GM18508 (cell line): Measurements from ENCODE around the gene SAE1.
"Not testable (repeated sequence)": the region's sequence is repeated elsewhere in the genome, so short reads cannot be mapped to it uniquely, and the experiment has no call there.

Source experiments
- ATAC-seq: cut with Tn5 transposase; IDR thresholded peaks from one replicate; pipeline ENCODE4 v1.9.1; 2021; ENCODE audit warnings: moderate number of reproducible peaks; ENCODE audit not compliant: insufficient read depth, unreplicated experiment

The SAE1 gene

DNA sequence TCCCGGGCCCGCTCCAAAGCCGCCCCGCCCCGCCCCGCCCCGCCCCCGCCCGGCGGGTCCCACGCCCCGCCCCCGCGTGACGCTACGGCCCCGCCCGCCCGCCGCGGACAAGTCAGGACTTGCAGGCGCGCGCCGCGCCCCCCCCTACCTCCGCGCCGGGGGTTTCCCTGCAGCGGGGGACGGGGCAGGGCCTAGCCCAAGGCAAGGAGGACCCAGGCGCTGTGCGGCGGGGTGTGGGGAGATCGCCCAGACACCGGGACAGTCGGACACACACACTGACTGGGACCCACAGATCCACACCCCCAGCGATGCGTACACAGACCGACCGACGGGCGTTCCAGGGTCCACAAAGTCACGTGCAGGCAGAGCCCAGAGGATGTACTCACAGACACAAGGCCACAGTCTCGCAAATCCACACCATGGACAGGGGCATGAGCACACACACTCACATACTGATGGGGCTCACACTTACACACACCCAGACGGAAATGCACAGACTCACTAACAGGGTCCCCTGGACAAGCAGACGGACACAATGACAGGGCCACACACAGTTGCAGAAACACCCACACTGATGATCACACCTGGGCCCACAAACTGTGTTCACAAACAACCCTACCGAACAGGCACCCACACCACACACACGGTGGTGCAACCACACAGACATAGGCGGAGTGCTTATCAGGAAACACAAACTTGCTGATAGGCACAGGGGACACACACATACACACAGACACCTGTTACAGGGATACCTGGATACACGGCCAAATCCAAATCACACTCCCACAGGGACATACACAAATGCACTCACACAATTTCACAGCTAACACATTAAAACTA lies 100.8 kb downstream of the SAE1 start:
- ATAC-seq = no peak

GRCh38 chr19:47232422-47233211 lies 102.0 kb downstream of the SAE1 start:
- ATAC-seq = no peak

GRCh38 chr19:47236072-47236675 lies 105.5 kb downstream of the SAE1 start:
- ATAC-seq = no peak

- no peak for ATAC-seq
These were observed 108.5 kb downstream of the SAE1 start for GRCh38 chr19:47239152-47239551.

- ATAC-seq = no peak
These were observed 109.1 kb downstream of the SAE1 start for GRCh38 chr19:47239610-47240296.

GRCh38 chr19:47240556-47240955 lies 109.9 kb downstream of the SAE1 start:
- ATAC-seq = no peak

- ATAC-seq = no peak
These were observed 110.6 kb downstream of the SAE1 start for GRCh38 chr19:47240996-47241918.

- ATAC-seq = no peak
These were observed 111.4 kb downstream of the SAE1 start for GRCh38 chr19:47241919-47242577.

- ATAC-seq = no peak
These were observed 112.7 kb downstream of the SAE1 start for GRCh38 chr19:47243364-47243775.

DNA sequence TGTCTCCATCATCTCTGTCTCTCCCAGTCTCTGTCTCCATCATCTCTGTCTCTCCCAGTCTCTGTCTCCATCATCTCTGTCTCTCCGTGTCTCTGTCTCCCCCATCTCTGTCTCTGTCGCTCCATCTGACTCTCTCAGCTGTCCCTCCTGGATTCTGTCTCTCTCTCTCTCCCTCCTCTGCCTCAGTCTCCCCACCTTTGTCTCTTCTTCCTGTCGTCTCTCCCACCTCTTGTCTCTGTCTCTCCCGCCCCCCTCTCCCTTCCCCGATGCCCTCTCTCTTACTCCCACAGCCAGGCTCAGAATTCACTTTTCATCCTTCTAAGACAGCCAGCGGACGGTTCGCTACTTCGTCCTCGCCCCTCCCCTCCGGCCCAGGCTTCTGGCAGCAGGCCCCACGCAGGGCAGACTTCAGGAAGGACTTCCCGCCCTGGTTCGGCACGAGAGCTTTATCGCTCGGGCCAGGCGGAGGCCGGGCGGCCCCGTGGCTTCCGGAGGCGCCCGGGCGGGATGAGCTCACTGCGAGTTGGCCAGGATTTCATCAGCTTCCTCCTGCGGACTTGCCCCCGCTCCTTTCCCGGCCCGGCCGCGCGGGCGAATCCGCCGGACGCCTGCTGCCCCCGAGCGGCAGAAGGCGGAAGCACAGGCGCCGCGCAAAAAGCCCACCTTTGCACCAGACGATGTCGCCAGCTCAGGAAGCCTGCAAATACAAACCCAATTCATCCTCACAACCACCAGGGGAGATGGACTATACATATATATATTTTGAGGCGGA lies 113.3 kb downstream of the SAE1 start:
- ATAC-seq = no peak

DNA sequence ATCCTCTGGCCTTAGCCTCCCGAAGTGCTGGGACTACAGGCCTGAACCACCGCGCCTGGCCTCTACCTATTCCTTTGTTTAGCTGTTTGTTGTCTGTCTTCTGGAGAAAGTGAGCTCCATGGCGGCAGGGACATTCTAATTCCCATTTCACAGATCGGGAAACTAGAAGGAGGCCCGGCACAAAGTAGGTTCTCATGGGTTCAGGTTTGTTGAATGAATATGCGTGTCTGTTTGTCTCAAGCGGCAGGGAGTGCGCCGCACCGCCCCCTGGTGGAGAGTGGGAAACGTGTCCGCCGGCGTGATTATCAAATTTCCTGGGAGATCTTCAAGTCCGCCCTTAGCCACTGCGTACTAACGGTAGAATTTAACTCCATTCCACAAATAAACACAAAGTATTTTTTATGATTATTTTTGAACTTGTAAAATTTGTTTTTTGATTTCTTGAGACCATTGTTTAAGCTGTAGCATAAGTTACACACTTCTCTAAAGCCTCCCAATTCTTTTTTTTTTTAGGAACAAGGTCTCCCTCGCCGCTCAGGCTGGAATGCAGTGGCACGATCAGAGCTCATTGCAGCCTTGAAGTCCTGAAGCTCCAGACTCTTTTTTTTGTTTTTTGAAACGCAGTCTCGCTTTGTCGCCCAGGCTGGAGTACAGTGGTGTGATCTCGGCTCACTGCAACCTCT lies 116.8 kb downstream of the SAE1 start:
- no peak for ATAC-seq

GRCh38 chr19:47253016-47253415 lies 122.4 kb downstream of the SAE1 start:
- ATAC-seq = not testable (repeated sequence)

- no peak for ATAC-seq
These were observed 122.8 kb downstream of the SAE1 start for GRCh38 chr19:47253467-47253881.

- no peak for ATAC-seq
These were observed 123.3 kb downstream of the SAE1 start for GRCh38 chr19:47253970-47254369.

GRCh38 chr19:47255879-47256692 lies 125.5 kb downstream of the SAE1 start, which contains the start of gene CCDC9:
Gene CCDC9 (plus strand): TSS chr19:47256525. CDS start chr19:47258401, 1,876 bp downstream.
- ATAC-seq = no peak

DNA sequence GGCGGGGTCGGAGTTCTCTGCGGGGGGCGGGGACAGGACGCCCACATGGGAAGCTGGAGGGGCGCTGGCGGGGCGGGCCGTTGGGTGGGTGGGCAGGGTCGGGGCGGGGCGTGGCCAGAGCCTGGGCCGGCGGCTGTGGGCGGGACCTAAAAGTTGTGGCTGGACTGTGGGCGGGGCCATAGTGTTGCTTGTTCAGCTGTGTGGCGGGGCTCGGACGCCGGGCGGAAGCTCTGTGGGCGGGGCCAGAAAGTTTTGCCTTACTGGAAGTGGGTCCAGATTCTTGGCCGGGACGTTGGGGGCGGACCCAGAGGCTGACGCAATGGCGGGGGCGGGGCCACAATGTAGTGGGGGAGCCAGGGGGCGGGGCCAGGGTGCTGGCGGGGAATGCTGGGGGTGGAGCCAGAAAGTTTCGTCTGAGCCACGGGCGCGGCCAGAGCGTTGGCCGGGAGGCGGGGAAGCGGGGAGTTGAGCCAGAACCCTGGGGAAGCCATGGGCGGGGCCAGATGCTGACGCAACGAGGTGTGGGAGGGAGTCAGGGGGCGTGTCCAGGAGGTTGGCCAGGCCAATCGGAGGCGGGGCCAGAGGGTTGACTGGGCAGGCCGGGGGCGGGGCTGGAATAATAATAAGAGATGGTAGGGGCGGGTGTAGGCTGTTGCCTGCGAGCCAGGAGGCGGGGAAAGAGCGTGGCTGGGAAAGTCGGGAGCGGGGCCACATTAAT lies 126.2 kb downstream of the SAE1 start:
- ATAC-seq = peak; percentile 59
